Measurements from ENCODE around the gene ATP11A.
"Not testable (repeated sequence)": the region's sequence is repeated elsewhere in the genome, so short reads cannot be mapped to it uniquely, and the experiment has no call there.

The ATP11A gene

DNA sequence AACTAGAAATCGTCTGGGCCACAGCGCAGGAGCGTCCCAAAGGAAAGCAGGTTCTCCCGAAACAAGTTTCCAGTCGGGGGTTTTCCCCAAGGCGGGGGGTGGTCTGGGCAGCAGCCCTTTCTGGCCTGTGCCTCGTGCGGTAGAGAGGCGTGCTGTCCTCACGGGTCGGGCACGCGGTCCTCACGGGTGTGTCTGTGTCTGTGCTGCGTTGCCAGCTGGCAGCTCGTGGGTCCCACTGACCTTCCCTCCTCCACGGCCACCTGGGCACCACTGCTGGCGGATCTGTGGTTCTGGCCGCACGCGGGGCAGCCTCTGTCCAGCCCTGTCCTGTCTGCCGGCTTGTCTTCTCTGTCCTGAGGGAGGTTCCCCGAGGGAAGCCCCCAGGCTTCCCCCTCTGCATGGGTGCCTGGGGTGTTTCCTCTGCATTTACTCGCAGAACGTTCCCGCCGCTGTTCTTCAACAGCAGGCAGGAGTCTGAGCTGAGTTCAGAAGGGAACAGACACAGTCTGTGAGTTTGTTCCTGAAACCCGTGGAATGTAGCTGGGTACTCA lies 181.0 kb downstream of the ATP11A start:
- Histone ChIP-seq H3K9me3 (ENCODE audit: control insufficient read depth, low read length) (no peaks in the 10 kb centered on the region), H3K4me1 (ENCODE audit: control insufficient read depth, insufficient read depth, low read length) (peaks cover 8% of the 10 kb centered on the region), H3K36me3 (ENCODE audit: control insufficient read depth, insufficient read depth, low read length) (no peaks in the 10 kb centered on the region), H3K27me3 (ENCODE audit: control insufficient read depth, insufficient read depth, low read length, poor library complexity, severe bottlenecking) (no peaks in the 10 kb centered on the region), H3K27ac (ENCODE audit: insufficient read depth, low read depth, low read length, poor library complexity, severe bottlenecking) (no peak overlapping the region), H3K4me3 (ENCODE audit: insufficient read depth, low read depth, low read length) (no peak overlapping the region)
- 91 to 92% methylated on average over 28 of the region's 28 CpGs for WGBS, 2 experiments

DNA sequence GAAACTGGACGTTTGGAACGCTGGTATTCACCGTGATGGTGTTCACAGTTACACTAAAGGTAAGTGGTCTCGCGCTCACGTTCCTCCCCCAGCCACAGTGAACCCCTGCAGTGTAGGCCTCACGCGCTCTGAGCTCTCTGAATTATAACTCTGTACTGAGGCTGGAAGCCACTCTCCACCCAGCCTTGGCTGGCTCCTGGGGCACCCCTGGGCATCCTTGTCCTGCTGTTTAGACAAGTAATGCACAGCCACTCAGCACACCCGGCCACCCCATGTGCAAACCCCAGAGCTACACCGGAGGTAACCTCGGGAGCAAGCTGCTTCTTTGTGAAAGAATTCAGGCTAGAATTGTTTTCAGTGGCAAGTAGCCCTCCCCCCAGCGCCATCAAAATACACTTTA lies 181.9 kb downstream of the ATP11A start:
- Histone ChIP-seq H3K4me1 (ENCODE audit: control insufficient read depth, insufficient read depth, low read length) (peaks cover 8% of the 10 kb centered on the region), H3K27ac (ENCODE audit: insufficient read depth, low read depth, low read length, poor library complexity, severe bottlenecking) (no peak overlapping the region), H3K27me3 (ENCODE audit: control insufficient read depth, insufficient read depth, low read length, poor library complexity, severe bottlenecking) (no peaks in the 10 kb centered on the region), H3K9me3 (ENCODE audit: control insufficient read depth, low read length) (no peaks in the 10 kb centered on the region), H3K36me3 (ENCODE audit: control insufficient read depth, insufficient read depth, low read length) (no peaks in the 10 kb centered on the region), H3K4me3 (ENCODE audit: insufficient read depth, low read depth, low read length) (no peak overlapping the region)
- 94 to 95% methylated on average over 11 of the region's 12 CpGs for WGBS, 2 experiments

DNA sequence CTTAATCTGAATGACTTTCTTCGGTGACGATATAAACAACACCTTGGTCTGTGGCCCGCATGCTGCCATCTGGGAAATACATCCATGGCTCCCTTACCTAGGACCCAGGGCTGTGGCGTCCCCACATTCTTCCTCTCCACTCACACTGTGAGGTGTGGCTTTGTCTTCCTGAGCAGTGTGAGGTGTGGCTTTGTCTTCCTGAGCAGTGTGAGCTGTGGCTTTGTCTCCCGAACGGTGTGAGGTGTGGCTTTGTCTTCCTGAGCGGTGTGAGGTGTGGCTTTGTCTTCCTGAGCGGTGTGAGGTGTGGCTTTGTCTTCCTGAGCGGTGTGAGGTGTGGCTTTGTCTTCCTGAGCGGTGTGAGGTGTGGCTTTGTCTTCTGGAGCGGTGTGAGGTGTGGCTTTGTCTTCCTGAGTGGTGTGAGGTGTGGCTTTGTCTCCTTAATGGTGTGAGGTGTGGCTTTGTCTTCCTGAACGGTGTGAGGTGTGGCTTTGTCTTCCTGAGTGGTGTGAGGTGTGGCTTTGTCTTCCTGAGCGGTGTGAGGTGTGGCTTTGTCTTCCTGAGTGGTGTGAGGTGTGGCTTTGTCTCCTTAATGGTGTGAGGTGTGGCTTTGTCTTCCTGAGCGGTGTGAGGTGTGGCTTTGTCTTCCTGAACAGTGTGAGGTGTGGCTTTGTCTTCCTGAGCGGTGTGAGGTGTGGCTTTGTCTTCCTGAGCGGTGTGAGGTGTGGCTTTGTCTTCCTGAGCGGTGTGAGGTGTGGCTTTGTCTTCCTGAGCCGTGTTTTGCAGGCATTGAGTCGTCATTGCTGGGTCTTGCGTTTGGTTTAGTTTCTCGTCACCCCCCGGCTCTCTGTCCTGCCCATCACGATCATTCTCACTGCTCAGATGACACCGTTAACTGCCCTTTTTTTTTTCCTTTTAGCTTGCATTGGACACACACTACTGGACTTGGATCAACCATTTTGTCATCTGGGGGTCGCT lies 183.1 kb downstream of the ATP11A start:
- 80 to 81% methylated on average over 25 of the region's 25 CpGs for WGBS, 2 experiments
- not testable (repeated sequence) for H3K9me3 ChIP-seq (ENCODE audit: control insufficient read depth, low read length); H3K4me3 ChIP-seq (ENCODE audit: insufficient read depth, low read depth, low read length); H3K4me1 ChIP-seq (ENCODE audit: control insufficient read depth, insufficient read depth, low read length); H3K27me3 ChIP-seq (ENCODE audit: control insufficient read depth, insufficient read depth, low read length, poor library complexity, severe bottlenecking); H3K36me3 ChIP-seq (ENCODE audit: control insufficient read depth, insufficient read depth, low read length); H3K27ac ChIP-seq (ENCODE audit: insufficient read depth, low read depth, low read length, poor library complexity, severe bottlenecking)

DNA sequence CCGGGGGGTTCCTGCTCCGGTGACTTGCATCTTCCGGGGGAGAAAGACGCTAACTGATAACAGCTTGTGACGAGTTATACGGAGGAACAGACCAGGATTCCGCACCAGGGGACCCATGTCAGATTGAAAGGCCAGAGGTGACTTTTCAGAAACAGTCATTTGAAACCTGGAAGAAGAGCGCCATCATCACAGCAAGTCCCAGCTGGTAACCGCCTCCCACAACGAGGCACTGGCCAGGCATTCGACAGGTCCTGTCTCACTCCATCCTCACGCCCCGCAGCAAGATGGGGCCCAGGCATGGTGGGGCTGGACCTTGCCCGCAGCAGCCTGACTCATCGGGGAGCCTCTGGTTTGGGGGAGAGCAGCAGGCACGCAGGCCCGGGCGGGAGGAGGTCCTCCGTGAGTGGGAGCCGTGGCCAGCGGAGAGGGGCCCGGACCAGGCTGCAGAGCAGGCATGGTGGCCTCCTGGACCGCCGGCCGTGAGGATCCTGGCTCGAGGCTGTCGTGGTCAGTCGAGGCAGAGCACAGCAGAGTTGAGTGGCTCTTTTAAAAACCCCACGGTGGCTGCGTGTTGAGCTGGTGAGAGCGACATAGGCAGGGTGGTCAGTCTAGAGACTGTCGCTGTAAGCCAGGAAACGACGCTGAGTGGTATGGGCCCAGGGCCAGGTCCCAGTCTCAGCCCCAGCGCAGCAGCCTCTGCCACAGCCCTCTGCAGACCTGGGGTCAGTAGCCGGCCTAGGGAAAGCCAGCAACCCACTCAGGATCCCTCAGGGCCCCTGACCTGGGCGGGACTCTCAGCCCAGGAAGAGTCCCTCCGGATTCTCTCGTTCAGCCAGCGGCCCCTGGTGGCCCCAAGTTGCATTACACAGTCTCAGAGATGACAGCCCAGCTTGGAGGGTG lies 184.3 kb downstream of the ATP11A start:
- H3K9me3 ChIP-seq (ENCODE audit: control insufficient read depth, low read length): no peaks in the 10 kb centered on the region
- H3K27me3 ChIP-seq (ENCODE audit: control insufficient read depth, insufficient read depth, low read length, poor library complexity, severe bottlenecking): no peaks in the 10 kb centered on the region
- no peak overlapping the region for H3K4me3 ChIP-seq (ENCODE audit: insufficient read depth, low read depth, low read length)
- no peaks in the 10 kb centered on the region for H3K36me3 ChIP-seq (ENCODE audit: control insufficient read depth, insufficient read depth, low read length)
- H3K27ac ChIP-seq (ENCODE audit: insufficient read depth, low read depth, low read length, poor library complexity, severe bottlenecking): no peak overlapping the region
- WGBS, 2 experiments: 80 to 81% methylated on average over 40 of the region's 40 CpGs
- peaks cover 8% of the 10 kb centered on the region for H3K4me1 ChIP-seq (ENCODE audit: control insufficient read depth, insufficient read depth, low read length)

DNA sequence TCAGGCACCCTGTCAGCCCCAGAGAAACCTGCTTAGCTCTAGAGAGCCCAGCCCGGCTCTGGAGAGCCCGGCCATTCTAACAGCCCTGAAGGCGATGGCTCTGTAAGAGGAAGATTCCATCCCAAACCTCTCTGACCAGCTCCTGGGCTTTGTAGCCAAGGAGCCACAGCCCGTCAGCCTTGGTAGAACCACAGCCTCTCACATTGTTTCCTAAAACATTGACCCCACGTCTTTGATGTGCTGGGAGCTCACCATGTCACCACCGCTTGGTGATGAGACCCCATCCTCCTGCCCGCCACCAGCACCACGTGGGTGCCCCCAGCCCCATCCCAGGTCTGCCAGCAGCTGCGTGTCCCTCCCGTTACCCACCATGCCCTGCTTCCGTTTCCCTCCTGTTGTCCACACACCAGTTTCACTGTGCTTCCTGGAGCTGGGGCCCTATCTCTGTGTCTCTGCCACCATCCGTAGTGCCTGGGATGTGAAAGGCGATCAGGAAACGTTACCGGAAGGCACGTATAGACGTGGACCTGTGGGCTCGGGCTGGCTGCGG lies 185.0 kb downstream of the ATP11A start:
- H3K9me3 ChIP-seq (ENCODE audit: control insufficient read depth, low read length): no peaks in the 10 kb centered on the region
- no peaks in the 10 kb centered on the region for H3K36me3 ChIP-seq (ENCODE audit: control insufficient read depth, insufficient read depth, low read length)
- H3K27me3 ChIP-seq (ENCODE audit: control insufficient read depth, insufficient read depth, low read length, poor library complexity, severe bottlenecking): no peaks in the 10 kb centered on the region
- 87% methylated on average over 19 of the region's 19 CpGs for WGBS, 2 experiments
- no peak overlapping the region for H3K4me3 ChIP-seq (ENCODE audit: insufficient read depth, low read depth, low read length)
- peaks cover 8% of the 10 kb centered on the region for H3K4me1 ChIP-seq (ENCODE audit: control insufficient read depth, insufficient read depth, low read length)
- no peak overlapping the region for H3K27ac ChIP-seq (ENCODE audit: insufficient read depth, low read depth, low read length, poor library complexity, severe bottlenecking)

DNA sequence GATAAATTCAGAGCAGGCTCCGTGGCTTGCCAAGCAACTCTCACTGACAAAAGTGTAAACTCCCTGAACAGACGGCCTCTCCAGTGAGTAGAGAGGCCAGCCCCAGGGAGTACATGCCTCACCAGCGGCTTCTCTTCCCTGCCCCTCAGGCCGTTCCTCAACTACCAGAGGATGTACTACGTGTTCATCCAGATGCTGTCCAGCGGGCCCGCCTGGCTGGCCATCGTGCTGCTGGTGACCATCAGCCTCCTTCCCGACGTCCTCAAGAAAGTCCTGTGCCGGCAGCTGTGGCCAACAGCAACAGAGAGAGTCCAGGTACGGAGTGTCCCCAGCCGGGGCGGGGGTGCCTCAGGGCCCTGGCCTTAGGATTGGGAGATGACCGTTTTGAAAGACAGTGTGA lies 185.8 kb downstream of the ATP11A start:
- 95% methylated on average over 15 of the region's 15 CpGs for WGBS, 2 experiments

DNA sequence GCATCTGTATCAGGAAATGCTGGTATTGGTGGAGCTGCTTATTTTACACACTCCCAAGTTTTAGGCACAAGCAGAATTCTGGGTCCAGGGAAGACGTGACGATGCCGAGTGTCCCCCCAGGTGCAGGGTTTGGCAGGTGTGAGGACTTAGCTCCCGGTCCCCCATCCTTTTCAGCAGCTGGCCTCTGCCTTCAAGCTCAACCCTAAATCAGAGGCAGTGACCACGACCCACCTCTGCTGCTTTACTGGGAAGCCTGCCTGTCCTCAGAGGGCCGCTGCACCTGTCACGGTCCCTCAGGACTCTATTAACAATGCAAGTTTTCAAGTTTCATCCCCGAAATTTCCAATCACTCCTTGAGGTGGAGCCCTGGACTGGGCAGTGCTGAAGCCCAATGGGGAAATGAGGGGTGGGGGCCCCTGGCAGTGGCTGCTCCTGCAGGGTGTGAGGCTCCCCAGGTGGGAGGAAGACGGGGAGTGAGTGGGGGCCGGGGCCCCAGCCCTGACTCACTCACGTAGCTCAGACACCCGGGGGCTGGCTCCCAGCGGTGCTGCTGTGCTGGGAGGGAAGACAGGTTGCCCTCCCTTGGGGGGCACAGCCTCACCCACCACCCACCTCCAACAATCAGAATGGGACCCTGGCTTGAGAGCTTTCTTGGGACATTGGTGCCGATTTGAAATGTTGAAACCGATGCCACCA lies 186.6 kb downstream of the ATP11A start:
- H3K36me3 ChIP-seq (ENCODE audit: control insufficient read depth, insufficient read depth, low read length): no peaks in the 10 kb centered on the region

More for the DNA sequence above, 185.8 kb downstream of the ATP11A start:
- H3K27me3 ChIP-seq (ENCODE audit: control insufficient read depth, insufficient read depth, low read length, poor library complexity, severe bottlenecking): no peaks in the 10 kb centered on the region
- H3K27ac ChIP-seq (ENCODE audit: insufficient read depth, low read depth, low read length, poor library complexity, severe bottlenecking): no peak overlapping the region
- H3K4me1 ChIP-seq (ENCODE audit: control insufficient read depth, insufficient read depth, low read length): peaks cover 8% of the 10 kb centered on the region
- H3K4me3 ChIP-seq (ENCODE audit: insufficient read depth, low read depth, low read length): no peak overlapping the region
- H3K9me3 ChIP-seq (ENCODE audit: control insufficient read depth, low read length): no peaks in the 10 kb centered on the region
- no peaks in the 10 kb centered on the region for H3K36me3 ChIP-seq (ENCODE audit: control insufficient read depth, insufficient read depth, low read length)

DNA sequence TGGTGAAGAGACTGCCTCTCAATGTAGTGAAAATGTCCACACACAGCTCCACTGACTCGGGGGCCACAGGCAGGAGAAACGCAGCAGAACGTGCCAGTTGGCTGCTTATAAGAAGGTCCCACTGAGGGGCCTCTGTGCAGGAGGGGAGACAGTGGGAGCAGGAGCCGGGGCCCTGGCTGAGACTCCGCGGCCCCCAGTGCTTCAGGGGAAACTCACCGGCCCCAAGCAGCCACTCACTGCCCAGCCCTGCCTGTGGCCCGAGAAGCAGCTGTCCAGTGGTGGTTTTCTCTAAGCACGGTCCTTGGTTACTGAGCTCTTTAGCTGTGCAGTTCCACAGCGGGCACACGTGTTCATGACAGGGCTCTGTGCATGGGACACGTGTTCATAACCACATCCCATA lies 187.2 kb downstream of the ATP11A start:
- H3K27me3 ChIP-seq (ENCODE audit: control insufficient read depth, insufficient read depth, low read length, poor library complexity, severe bottlenecking): no peaks in the 10 kb centered on the region
- no peak overlapping the region for H3K27ac ChIP-seq (ENCODE audit: insufficient read depth, low read depth, low read length, poor library complexity, severe bottlenecking)
- H3K9me3 ChIP-seq (ENCODE audit: control insufficient read depth, low read length): no peaks in the 10 kb centered on the region
- no peak overlapping the region for H3K4me3 ChIP-seq (ENCODE audit: insufficient read depth, low read depth, low read length)
- WGBS, 2 experiments: 90 to 92% methylated on average over 12 of the region's 12 CpGs
- peaks cover 8% of the 10 kb centered on the region for H3K4me1 ChIP-seq (ENCODE audit: control insufficient read depth, insufficient read depth, low read length)
- H3K36me3 ChIP-seq (ENCODE audit: control insufficient read depth, insufficient read depth, low read length): peaks cover under 1% of the 10 kb centered on the region

More for the DNA sequence above, 186.6 kb downstream of the ATP11A start:
- H3K4me3 ChIP-seq (ENCODE audit: insufficient read depth, low read depth, low read length): no peak overlapping the region
- no peak overlapping the region for H3K27ac ChIP-seq (ENCODE audit: insufficient read depth, low read depth, low read length, poor library complexity, severe bottlenecking)
- no peaks in the 10 kb centered on the region for H3K27me3 ChIP-seq (ENCODE audit: control insufficient read depth, insufficient read depth, low read length, poor library complexity, severe bottlenecking)
- 85 to 86% methylated on average over 15 of the region's 15 CpGs for WGBS, 2 experiments
- no peaks in the 10 kb centered on the region for H3K9me3 ChIP-seq (ENCODE audit: control insufficient read depth, low read length)
- peaks cover 8% of the 10 kb centered on the region for H3K4me1 ChIP-seq (ENCODE audit: control insufficient read depth, insufficient read depth, low read length)

DNA sequence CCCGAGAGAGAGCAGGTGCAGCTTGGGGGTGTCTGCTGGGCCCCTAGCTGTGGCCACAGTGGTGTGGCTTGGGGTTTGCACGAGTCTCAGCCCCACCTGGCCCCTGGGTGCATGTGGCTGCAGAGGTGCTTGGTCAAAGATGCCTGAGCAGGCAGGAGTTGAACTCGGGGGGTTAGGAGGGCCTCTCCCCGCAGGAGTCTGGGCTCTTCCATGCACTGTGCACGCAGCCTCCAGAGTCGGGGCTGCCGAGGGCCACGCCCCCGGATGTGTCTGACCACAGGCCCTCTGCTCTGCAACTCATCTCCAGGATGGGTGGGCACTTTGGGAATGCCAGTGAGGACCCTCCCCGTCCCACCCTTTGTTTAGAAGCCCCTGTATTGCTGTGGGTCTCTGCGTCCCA lies 187.7 kb downstream of the ATP11A start:
- Histone ChIP-seq H3K4me1 (ENCODE audit: control insufficient read depth, insufficient read depth, low read length) (peaks cover 8% of the 10 kb centered on the region), H3K27me3 (ENCODE audit: control insufficient read depth, insufficient read depth, low read length, poor library complexity, severe bottlenecking) (no peaks in the 10 kb centered on the region), H3K4me3 (ENCODE audit: insufficient read depth, low read depth, low read length) (no peak overlapping the region), H3K27ac (ENCODE audit: insufficient read depth, low read depth, low read length, poor library complexity, severe bottlenecking) (no peak overlapping the region), H3K36me3 (ENCODE audit: control insufficient read depth, insufficient read depth, low read length) (peaks cover 3% of the 10 kb centered on the region), H3K9me3 (ENCODE audit: control insufficient read depth, low read length) (no peaks in the 10 kb centered on the region)
- WGBS, 2 experiments: 86 to 87% methylated on average over 11 of the region's 11 CpGs
